B cell (primary cell): ENCODE results near the gene TBC1D26. TPM values are rescaled to one million over a fixed set of nuclear protein-coding genes. Genes with fewer than 3 reads are reported as not detected.

Experiments used
- ATAC-seq: fragments of 200-7000 bp; cut with Tn5 transposase; one replicate; pipeline ENCODE4 v1.10.0; 2021; ENCODE audit warnings: low read depth, mild to moderate bottlenecking, moderate number of reproducible peaks, moderate library complexity
- CTCF ChIA-PET: fragments of 350-600 bp; sonication (Branson Sonifier 250); formaldehyde crosslinking; loops from one replicate; lab custom pipeline; 2021; ENCODE audit warnings: antibody characterized with exemption, inconsistent platforms; lab: Charles Lee
- POLR2A ChIA-PET: fragments of 350-600 bp; sonication (Branson Sonifier 250); formaldehyde crosslinking; loops from one replicate; lab custom pipeline; 2021; ENCODE audit warnings: antibody characterized with exemption; lab: Charles Lee
- DNase-seq: peaks from one replicate; pipeline ENCODE4 v3.0.0; 2013
- H2AFZ ChIP-seq: 2 replicates; pipeline ENCODE4 v1.6.1; 2012; ENCODE audit warnings: mild to moderate bottlenecking, low read depth, low read length; ENCODE audit not compliant: insufficient read depth, poor library complexity, severe bottlenecking
- H3K27ac ChIP-seq, 2 donors: 1 replicate in 1 of 2; 2 replicates in 1 of 2; pipeline ENCODE4 v1.5.1; 2012 to 2013; ENCODE audit warnings: low read length in 2 of 2, mild to moderate bottlenecking in 2 of 2, moderate library complexity in 1 of 2
- H3K27me3 ChIP-seq, 4 experiments: fragments of 200-600 bp in 1 of 4; sonication (generic) in 1 of 4; replicated peaks in 1 of 4; 1 replicate in 2 of 4; 2 replicates in 2 of 4; pipeline versions ENCODE4 v1.6.1 to v1.7.0; 2013 to 2016; ENCODE audit warnings: low read length in 3 of 4, mild to moderate bottlenecking in 2 of 4, mixed read lengths in 1 of 4, moderate library complexity in 1 of 4; ENCODE audit not compliant: insufficient read depth in 4 of 4, control insufficient read depth in 3 of 4; ENCODE audit errors: control extremely low read depth in 1 of 4
- H3K36me3 ChIP-seq, 2 experiments: replicated peaks in 1 of 2; 1 replicate in 1 of 2; 2 replicates in 1 of 2; pipeline versions ENCODE4 v1.6.1 to v1.7.1; 2013; ENCODE audit warnings: low read length in 1 of 2; ENCODE audit not compliant: insufficient read depth in 2 of 2, control insufficient read depth in 1 of 2; ENCODE audit errors: control extremely low read depth in 1 of 2, extremely low read depth in 1 of 2
- H3K4me1 ChIP-seq, 2 donors: fragments of 200-600 bp in 1 of 2; sonication (generic) in 1 of 2; 1 replicate in 1 of 2; 2 replicates in 1 of 2; pipeline versions ENCODE4 v1.5.1 to v1.6.1; 2013 to 2017; ENCODE audit warnings: low read length in 2 of 2; ENCODE audit not compliant: control insufficient read depth in 2 of 2, insufficient read depth in 2 of 2
- H3K4me2 ChIP-seq: replicated peaks from 2 replicates; pipeline ENCODE3; 2012; ENCODE audit warnings: mild to moderate bottlenecking, low read depth, low read length; ENCODE audit not compliant: poor library complexity, severe bottlenecking
- H3K4me3 ChIP-seq, 5 experiments: fragments of 200-600 bp in 1 of 5; sonication (generic) in 1 of 5; 1 replicate in 3 of 5; 2 replicates in 2 of 5; pipeline versions ENCODE4 v1.5.1 to v1.7.0; 2011 to 2016; ENCODE audit warnings: low read length in 4 of 5, mild to moderate bottlenecking in 4 of 5, low read depth in 2 of 5, control low read depth in 1 of 5, moderate library complexity in 1 of 5; ENCODE audit not compliant: insufficient read depth in 1 of 5; ENCODE audit errors: control extremely low read depth in 1 of 5, extremely low read depth in 1 of 5
- H3K79me2 ChIP-seq: fragments of 200-600 bp; sonication (generic); one replicate; pipeline ENCODE4 v1.6.0; 2016; ENCODE audit warnings: low read length; ENCODE audit not compliant: control insufficient read depth, insufficient read depth
- H3K9ac ChIP-seq: fragments of 200-600 bp; sonication (generic); 2 replicates; pipeline ENCODE4 v1.6.1; 2017; ENCODE audit warnings: mild to moderate bottlenecking, low read length, moderate library complexity
- H3K9me3 ChIP-seq, 3 donors: one replicate each; pipeline versions ENCODE4 v1.6.1 to v1.7.1; 2013; ENCODE audit warnings: low read length in 2 of 3; ENCODE audit not compliant: control insufficient read depth in 2 of 3, insufficient read depth in 1 of 3; ENCODE audit errors: control extremely low read depth in 1 of 3
- H4K20me1 ChIP-seq: 2 replicates; pipeline ENCODE4 v1.6.0; 2012; ENCODE audit warnings: mild to moderate bottlenecking, low read length; ENCODE audit not compliant: insufficient read depth, control insufficient read depth, poor library complexity, severe bottlenecking
- H3K27ac Mint-ChIP-seq: one replicate; pipeline ENCODE4 v1.8.0; 2021; ENCODE audit warnings: mixed read lengths
- H3K27me3 Mint-ChIP-seq: one replicate; pipeline ENCODE4 v1.8.0; 2021; ENCODE audit warnings: mixed read lengths
- H3K4me1 Mint-ChIP-seq: one replicate; pipeline ENCODE4 v1.8.0; 2021; ENCODE audit warnings: mixed read lengths
- H3K4me3 Mint-ChIP-seq: one replicate; pipeline ENCODE4 v1.8.0; 2021; ENCODE audit warnings: mixed read lengths
- H3K9me3 Mint-ChIP-seq: one replicate; pipeline ENCODE4 v1.8.0; 2022; ENCODE audit warnings: mixed read lengths; ENCODE audit not compliant: insufficient read depth
- EZH2 ChIP-seq: IDR thresholded peaks from 2 replicates; pipeline ENCODE4 v1.6.1; 2012; ENCODE audit warnings: borderline replicate concordance, low read depth, mild to moderate bottlenecking, moderate library complexity, low read length; ENCODE audit not compliant: insufficient read depth, poor library complexity, severe bottlenecking
- WGBS: methylation state at CpG from one replicate; pipeline ENCODE4 v1.1.5; 2013; ENCODE audit warnings: missing lambda C conversion rate; ENCODE audit not compliant: insufficient coverage; 5-methylcytosine and 5-hydroxymethylcytosine counted together
- intact Hi-C: fragments of 100-400 bp; cut with micrococcal nuclease; formaldehyde crosslinking; loops from one replicate; pipeline ENCODE4 v1.10.0; 2022
- polyA plus RNA-seq: library from polyadenylated mRNA; depleted of rRNA; stranded (reverse); fragments of >200 nt; gene quantifications from 2 replicates; pipeline ENCODE4 v1.2.3, GENCODE V29; 2012
- total RNA-seq, 2 donors: library from RNA; stranded (reverse); fragments of 120-200 nt in 1 of 2; gene quantifications; 1 replicate in 1 of 2; 2 replicates in 1 of 2; pipeline versions ENCODE4 v1.2.3 to v1.2.4, GENCODE V29; 2013 to 2022
- TF ChIP-seq, protein P1 (sequence below): fragments of 200-600 bp; IDR thresholded peaks from one replicate; pipeline ENCODE4 v1.8.0; 2022; ENCODE audit warnings: antibody characterized with exemption, mild to moderate bottlenecking

TBC1D26 gene
- total and polyA plus RNA-seq, 2 donors (not counting 1 experiment from before 2014, with no cell fraction given), result 0.04 TPM; not detected in 1

- Histone ChIP-seq H3K27ac (no peak overlapping the region), H3K9me3 (peaks cover 2 to 17% (median 4%) of the 10 kb centered on the region in 3 donors), H2AFZ (no peak overlapping the region), H3K4me3 (no peak overlapping the region), H4K20me1 (no peaks in the 10 kb centered on the region), H3K4me1 (no peaks in the 10 kb centered on the region), H3K9ac (no peak overlapping the region), H3K27me3 (peaks cover 0 to 18% (median 9%) of the 10 kb centered on the region in 4 experiments), H3K4me2 (no peak overlapping the region), H3K36me3 (no peaks in the 10 kb centered on the region), H3K79me2 (no peaks in the 10 kb centered on the region)
- no peak for DNase-seq
- peaks cover 3% of the 10 kb centered on the region for H3K4me1 Mint-ChIP-seq
- POLR2A ChIA-PET, result no interaction called here
- intact Hi-C loops, result no loop called here
- TF ChIP-seq, protein P1, sequence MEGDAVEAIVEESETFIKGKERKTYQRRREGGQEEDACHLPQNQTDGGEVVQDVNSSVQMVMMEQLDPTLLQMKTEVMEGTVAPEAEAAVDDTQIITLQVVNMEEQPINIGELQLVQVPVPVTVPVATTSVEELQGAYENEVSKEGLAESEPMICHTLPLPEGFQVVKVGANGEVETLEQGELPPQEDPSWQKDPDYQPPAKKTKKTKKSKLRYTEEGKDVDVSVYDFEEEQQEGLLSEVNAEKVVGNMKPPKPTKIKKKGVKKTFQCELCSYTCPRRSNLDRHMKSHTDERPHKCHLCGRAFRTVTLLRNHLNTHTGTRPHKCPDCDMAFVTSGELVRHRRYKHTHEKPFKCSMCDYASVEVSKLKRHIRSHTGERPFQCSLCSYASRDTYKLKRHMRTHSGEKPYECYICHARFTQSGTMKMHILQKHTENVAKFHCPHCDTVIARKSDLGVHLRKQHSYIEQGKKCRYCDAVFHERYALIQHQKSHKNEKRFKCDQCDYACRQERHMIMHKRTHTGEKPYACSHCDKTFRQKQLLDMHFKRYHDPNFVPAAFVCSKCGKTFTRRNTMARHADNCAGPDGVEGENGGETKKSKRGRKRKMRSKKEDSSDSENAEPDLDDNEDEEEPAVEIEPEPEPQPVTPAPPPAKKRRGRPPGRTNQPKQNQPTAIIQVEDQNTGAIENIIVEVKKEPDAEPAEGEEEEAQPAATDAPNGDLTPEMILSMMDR, result no peak
- no peak for TF ChIP-seq EZH2
- no peak overlapping the region for H3K4me3 Mint-ChIP-seq
- H3K27ac Mint-ChIP-seq, result no peak overlapping the region
- no peak for ATAC-seq
- H3K27me3 Mint-ChIP-seq, result peaks cover 46% of the 10 kb centered on the region
- H3K9me3 Mint-ChIP-seq, result peaks cover 26% of the 10 kb centered on the region
- CTCF ChIA-PET, result no interaction called here
- WGBS, result 100% methylated on average over 1 of the region's 1 CpG
These were observed 47.0 kb downstream of the TBC1D26 start for GRCh38 chr17:15779119-15779518.

DNA sequence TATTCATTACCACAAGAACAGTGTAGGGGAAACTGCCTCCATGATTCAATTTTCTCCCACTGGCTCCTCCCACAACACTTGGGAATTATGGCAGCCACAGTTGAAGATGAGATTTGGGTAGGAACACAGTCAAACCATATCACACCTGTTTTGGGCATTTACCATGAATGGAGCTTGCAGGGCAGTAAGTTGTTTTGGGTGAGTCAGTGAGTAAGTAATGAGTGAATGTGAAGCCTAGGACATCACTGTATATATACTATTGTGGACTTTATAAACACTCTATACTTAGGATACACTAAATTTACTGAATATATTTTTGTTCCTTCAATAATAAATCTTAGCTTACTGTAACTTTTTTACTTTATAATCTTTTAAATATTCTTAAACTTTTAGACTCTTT lies 48.1 kb downstream of the TBC1D26 start:
- peaks cover 55% of the 10 kb centered on the region for H3K27me3 Mint-ChIP-seq

More for the DNA sequence above, 48.1 kb downstream of the TBC1D26 start:
- Histone ChIP-seq H2AFZ (no peak overlapping the region), H3K79me2 (no peaks in the 10 kb centered on the region), H4K20me1 (no peaks in the 10 kb centered on the region), H3K27me3 (peaks cover 0 to 22% (median 11%) of the 10 kb centered on the region in 4 experiments), H3K4me3 (no peak overlapping the region), H3K36me3 (no peaks in the 10 kb centered on the region), H3K4me2 (no peak overlapping the region), H3K9ac (no peak overlapping the region), H3K4me1 (no peaks in the 10 kb centered on the region), H3K9me3 (peaks cover 2 to 17% (median 4%) of the 10 kb centered on the region in 3 donors), H3K27ac (no peak overlapping the region)
- Mint-ChIP-seq H3K27ac (no peak overlapping the region), H3K9me3 (peaks cover 23% of the 10 kb centered on the region), H3K4me3 (no peak overlapping the region), H3K4me1 (peaks cover 3% of the 10 kb centered on the region)
- ChIA-PET CTCF (no interaction called here), POLR2A (no interaction called here)
- no peak for DNase-seq
- no peak for TF ChIP-seq EZH2
- TF ChIP-seq, protein P1, result no peak
- intact Hi-C loops, result no loop called here
- ATAC-seq, result no peak
